Mucosa of stomach (tissue), 1 donor: ENCODE measurements around the gene ALG9.

Source experiments
- H3K27me3 ChIP-seq: one replicate; pipeline ENCODE4 v1.7.0; 2013; ENCODE audit warnings: mild to moderate bottlenecking, low read length; ENCODE audit not compliant: control insufficient read depth, insufficient read depth
- H3K36me3 ChIP-seq: one replicate; pipeline ENCODE4 v1.7.0; 2013; ENCODE audit warnings: low read length; ENCODE audit not compliant: control insufficient read depth, insufficient read depth
- H3K4me1 ChIP-seq: one replicate; pipeline ENCODE4 v1.7.0; 2013; ENCODE audit warnings: mild to moderate bottlenecking, low read length; ENCODE audit not compliant: control insufficient read depth, insufficient read depth
- H3K4me3 ChIP-seq: one replicate; pipeline ENCODE4 v1.7.0; 2013; ENCODE audit warnings: low read length
- H3K9ac ChIP-seq: one replicate; pipeline ENCODE4 v1.7.0; 2013; ENCODE audit warnings: mild to moderate bottlenecking, low read length, moderate library complexity
- H3K9me3 ChIP-seq: one replicate; pipeline ENCODE4 v1.7.0; 2013; ENCODE audit warnings: mild to moderate bottlenecking, low read length, moderate library complexity; ENCODE audit not compliant: control insufficient read depth
- donor health status: Pancreatic carcinoma.

The ALG9 gene, protein sequence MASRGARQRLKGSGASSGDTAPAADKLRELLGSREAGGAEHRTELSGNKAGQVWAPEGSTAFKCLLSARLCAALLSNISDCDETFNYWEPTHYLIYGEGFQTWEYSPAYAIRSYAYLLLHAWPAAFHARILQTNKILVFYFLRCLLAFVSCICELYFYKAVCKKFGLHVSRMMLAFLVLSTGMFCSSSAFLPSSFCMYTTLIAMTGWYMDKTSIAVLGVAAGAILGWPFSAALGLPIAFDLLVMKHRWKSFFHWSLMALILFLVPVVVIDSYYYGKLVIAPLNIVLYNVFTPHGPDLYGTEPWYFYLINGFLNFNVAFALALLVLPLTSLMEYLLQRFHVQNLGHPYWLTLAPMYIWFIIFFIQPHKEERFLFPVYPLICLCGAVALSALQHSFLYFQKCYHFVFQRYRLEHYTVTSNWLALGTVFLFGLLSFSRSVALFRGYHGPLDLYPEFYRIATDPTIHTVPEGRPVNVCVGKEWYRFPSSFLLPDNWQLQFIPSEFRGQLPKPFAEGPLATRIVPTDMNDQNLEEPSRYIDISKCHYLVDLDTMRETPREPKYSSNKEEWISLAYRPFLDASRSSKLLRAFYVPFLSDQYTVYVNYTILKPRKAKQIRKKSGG

DNA sequence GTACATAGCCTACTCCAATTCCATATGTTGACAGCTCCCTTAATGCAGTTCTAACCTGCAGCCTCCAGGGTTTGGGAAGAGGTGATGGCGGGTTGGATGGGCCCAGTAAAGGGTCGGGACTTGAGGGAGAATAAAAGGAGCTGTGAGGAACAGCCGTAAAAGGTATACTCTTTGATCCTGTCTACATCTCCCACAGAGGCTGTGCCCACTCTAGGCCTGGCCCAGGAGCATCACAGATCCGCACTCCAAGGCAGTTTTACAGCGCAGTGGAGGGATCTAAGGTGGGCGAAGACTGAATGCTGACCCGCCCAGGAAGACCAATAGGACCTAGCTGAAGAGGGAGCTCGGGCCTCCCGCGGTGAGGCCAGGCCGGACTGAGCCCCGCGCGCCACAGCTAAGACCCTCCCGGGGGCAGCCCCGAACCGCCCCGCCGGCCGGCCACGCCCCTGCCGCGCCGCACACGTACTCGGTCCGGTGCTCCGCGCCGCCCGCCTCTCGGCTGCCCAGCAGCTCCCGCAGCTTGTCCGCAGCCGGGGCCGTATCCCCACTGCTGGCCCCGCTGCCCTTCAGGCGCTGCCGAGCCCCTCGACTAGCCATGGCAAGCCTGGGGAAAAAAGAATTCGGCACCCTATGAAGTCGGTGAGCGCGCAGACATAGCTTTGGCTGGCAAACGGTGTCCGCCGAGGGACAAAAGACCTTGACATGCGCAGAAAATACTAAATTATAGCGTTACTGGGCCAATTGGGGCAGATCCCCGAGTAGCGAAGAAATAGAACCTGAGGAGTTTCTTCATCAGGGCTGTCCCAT is at the start of gene ALG9:
Gene ALG9 (minus strand): TSS at position 696 of the 807 bp plus-strand sequence. CDS start 99 bp downstream, at position 597.
- H3K9ac ChIP-seq = peak within 1 kb of the TSS; percentile 77
- no peaks in the 10 kb centered on the region for H3K36me3 ChIP-seq
- peaks cover 4% of the 10 kb centered on the region for H3K4me1 ChIP-seq
- H3K4me3 ChIP-seq = peak within 1 kb of the TSS; percentile 92
- H3K9me3 ChIP-seq = no peaks in the 10 kb centered on the region
- H3K27me3 ChIP-seq = no peaks in the 10 kb centered on the region

DNA sequence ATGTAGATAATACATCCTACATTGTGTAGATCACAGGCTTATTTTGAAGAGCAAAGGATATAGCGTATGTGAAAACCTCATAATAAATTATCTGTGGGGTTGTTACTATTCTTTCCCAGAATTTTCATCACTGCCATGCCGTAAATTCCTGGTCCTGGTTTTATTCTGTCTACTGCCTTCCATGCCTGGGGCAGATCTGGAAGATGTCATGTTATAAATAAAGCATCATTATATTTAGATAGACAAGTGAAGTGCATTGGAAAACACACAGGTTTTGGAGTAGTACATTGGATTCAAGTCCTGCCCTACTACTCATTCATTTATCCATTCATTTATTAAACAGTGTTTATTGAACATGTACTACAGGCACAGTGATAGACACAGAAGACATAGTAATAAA is 49.5 kb upstream of the ALG9 start:
- Histone ChIP-seq H3K4me3 (no peak overlapping the region), H3K36me3 (no peaks in the 10 kb centered on the region), H3K9me3 (no peaks in the 10 kb centered on the region), H3K27me3 (no peaks in the 10 kb centered on the region), H3K9ac (no peak overlapping the region), H3K4me1 (peaks cover 32% of the 10 kb centered on the region)

DNA sequence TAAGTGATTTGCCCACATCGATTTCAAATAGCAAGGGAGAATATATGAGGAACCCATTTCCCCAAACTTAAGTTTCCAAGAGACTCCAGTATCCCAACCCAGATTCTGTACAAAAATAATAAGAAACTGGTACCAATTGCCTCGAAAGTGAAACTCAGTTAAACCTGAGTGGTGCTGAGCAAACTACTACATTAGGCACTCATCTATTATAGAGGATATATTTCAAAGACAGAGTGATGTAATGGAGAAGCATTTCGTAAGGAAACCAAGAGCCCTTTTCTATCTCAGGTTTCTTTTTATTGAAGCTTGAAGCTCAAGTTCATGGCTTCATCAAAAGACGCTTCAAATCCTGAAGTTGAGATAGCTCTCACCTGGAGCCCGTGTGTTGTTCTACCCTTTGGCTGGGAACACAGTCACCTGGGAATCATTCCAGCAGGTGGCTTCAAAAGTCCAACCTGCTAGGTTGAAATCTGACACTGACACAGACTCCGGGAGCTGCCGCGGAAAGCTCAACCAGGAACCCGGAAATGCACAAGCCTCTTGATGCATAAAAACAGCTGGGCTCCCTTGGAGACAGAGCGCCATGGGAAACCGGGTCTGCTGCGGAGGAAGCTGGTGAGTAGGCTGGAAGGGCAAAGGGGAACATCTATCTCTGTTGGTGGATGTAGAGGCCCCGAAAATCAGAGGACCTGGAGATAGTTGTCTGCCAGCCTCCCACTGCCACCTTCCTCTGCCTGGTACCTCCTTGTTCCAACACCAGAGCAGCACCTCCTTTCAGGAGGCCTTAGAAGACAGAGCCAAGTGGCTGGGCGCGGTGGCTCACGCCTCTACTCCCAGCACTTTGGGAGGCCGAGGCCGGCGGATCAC is 47.2 kb upstream of the ALG9 start, which contains the start of gene C11orf52:
Gene C11orf52 (plus strand): TSS at position 524 of the 867 bp plus-strand sequence. CDS start 60 bp downstream, at position 584.
- H3K27me3 ChIP-seq = no peaks in the 10 kb centered on the region
- peak within 1 kb of the TSS; percentile 1 for H3K4me3 ChIP-seq
- no peaks in the 10 kb centered on the region for H3K36me3 ChIP-seq
- peaks cover 16% of the 10 kb centered on the region for H3K4me1 ChIP-seq
- peak within 1 kb of the TSS; percentile 63 for H3K9ac ChIP-seq
- H3K9me3 ChIP-seq = no peaks in the 10 kb centered on the region

DNA sequence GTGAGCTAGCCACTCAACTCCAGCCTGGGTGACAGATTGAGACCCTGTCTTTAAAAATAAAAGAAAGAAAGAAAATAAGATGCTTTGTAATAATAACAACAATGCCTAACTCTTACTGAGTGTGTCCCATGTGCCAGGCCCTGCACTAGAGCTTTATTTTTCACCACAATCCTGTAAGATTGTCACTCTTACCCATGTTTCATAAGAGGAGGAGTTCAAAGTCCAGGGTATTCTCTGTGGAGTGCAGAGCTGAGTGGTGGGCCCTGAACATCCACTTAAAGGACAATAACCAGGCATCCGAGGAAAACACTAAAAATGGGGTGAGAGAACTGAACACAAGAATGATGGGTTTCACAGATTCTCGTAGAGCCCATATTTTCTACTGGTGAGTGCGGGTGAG is 46.4 kb upstream of the ALG9 start:
- H3K36me3 ChIP-seq = no peaks in the 10 kb centered on the region
- H3K4me1 ChIP-seq = peaks cover 7% of the 10 kb centered on the region
- no peaks in the 10 kb centered on the region for H3K9me3 ChIP-seq
- H3K9ac ChIP-seq = peak overlapping the region; percentile 35
- H3K27me3 ChIP-seq = no peaks in the 10 kb centered on the region
- no peak overlapping the region for H3K4me3 ChIP-seq

DNA sequence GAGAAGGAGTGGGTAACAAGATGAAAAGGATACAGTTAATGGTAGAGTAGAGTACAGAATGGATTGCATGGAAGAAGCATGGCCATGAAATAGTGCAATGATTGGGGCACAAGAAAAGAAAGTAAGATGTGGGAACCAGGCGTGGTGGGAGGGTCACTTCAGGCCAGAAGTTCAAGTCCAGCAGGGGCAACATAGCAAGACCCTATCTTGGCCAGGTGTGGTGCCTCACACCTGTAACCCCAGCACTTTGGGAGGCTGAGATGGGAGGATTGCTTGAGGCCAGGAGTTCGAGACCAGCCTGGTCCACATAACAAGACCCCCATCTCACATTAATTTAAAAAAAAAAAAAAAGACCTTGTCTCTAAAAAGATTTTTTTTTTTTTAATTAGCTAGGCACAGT is 45.9 kb upstream of the ALG9 start:
- Histone ChIP-seq H3K4me1 (peaks cover 5% of the 10 kb centered on the region), H3K9ac (no peak overlapping the region)

DNA sequence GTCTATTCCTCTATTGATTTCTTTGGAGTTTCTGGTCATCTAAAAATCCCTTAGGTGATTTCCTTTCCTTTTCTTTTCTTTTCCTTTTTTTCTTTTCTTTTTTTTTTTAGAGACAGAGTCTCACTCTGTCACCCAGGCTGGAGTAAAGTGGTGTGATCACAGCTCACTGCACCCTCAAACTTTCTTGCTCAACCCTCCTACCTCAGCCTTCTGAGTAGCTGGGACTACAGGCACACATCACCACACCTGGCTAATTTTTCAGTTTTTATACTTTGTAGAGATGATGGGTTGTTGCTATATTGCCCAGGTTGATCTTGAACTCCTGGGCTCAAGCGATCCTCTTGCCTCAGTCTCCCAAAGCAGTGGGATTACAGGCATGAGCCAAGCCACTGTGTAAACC is 45.4 kb upstream of the ALG9 start:
- Histone ChIP-seq H3K4me3 (no peak overlapping the region), H3K36me3 (no peaks in the 10 kb centered on the region), H3K4me1 (peaks cover 5% of the 10 kb centered on the region), H3K9me3 (no peaks in the 10 kb centered on the region), H3K9ac (no peak overlapping the region), H3K27me3 (peaks cover 5% of the 10 kb centered on the region)

More for the DNA sequence above, 45.9 kb upstream of the ALG9 start:
- H3K9me3 ChIP-seq = no peaks in the 10 kb centered on the region
- no peak overlapping the region for H3K4me3 ChIP-seq
- no peaks in the 10 kb centered on the region for H3K36me3 ChIP-seq
- H3K27me3 ChIP-seq = no peaks in the 10 kb centered on the region

DNA sequence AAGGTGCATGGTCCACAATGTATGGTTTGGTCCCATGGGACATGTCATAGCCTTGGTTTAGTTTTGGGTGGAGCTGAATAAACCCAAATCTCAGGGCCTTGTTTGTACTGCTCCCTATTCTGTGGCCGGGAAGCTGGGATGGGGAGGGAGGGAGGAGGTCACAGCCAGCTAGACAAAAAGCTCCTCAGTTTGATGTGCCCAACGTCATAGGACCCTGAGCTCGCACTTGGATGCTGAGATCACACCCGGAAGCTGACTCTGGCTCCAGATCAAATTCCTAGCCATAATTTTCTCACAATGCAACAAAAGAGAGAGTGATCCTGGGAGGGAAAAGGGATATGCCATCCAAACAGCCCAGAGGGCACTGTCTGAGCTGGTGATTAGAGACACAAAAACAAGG is 42.6 kb upstream of the ALG9 start:
- Histone ChIP-seq H3K9ac (peak overlapping the region; percentile 54), H3K27me3 (peaks cover 7% of the 10 kb centered on the region), H3K9me3 (no peaks in the 10 kb centered on the region), H3K4me1 (peaks cover 9% of the 10 kb centered on the region), H3K4me3 (peak overlapping the region; percentile 5), H3K36me3 (no peaks in the 10 kb centered on the region)

DNA sequence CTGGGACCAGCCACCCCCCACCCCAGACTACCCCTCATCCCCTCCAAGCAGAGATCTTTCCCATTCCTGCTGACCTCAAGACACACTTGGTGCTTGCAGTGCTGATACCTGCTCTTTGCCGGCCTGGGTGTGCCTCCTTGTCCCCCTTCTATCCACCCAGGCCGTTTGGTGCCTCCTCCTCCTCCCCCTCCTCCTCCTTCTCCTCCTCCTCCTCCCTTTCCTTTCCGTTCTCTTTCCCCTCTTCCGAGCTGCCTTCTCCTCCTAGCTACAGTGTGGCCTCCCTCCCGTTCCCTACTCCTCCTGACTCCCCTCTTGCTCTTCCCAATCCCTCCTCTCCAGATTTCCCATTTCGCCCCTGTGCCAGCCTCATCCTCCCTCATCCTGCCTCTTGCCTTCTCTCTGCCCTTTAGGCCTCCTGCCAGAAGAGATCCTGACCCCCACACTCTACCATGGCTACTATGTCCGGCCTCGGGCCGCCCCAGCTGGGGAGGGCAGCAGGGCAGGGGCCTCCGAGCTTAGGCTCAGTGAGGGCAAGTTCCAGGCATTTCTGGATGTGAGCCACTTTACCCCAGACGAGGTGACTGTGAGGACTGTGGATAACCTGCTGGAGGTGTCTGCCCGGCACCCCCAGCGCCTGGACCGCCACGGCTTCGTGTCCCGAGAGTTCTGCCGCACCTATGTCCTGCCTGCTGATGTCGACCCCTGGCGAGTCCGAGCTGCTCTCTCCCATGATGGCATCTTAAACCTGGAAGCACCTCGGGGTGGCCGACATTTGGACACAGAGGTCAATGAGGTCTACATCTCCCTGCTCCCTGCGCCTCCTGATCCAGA is 41.9 kb upstream of the ALG9 start:
- no peaks in the 10 kb centered on the region for H3K36me3 ChIP-seq
- H3K27me3 ChIP-seq = peaks cover 7% of the 10 kb centered on the region
- H3K9me3 ChIP-seq = no peaks in the 10 kb centered on the region
- peak overlapping the region; percentile 5 for H3K4me3 ChIP-seq
- peak overlapping the region; percentile 54 for H3K9ac ChIP-seq
- peaks cover 9% of the 10 kb centered on the region for H3K4me1 ChIP-seq

DNA sequence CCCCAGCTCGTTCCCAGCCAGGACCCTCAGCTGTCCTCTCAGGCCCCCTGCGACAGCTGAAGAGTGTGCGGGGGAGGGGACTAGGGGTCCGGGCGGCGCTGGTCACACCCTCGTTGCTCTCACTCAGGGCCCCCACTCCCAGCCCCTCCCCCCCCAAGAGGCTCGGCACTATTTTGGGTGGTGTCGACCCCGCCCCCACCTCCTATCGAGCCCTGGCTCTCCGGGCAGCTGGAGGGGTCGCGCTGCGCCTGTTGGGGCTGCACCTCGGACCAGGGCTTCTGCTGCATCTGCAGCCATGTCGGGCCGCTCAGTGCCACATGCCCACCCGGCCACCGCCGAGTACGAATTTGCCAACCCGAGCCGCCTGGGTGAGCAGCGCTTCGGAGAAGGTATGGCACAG is 41.2 kb upstream of the ALG9 start, which contains the start of gene HSPB2:
Gene HSPB2 (plus strand): TSS at position 200 of the 400 bp plus-strand sequence. CDS start 96 bp downstream, at position 296.
- no peaks in the 10 kb centered on the region for H3K9me3 ChIP-seq
- H3K9ac ChIP-seq = peak within 1 kb of the TSS; percentile 54
- peaks cover 9% of the 10 kb centered on the region for H3K4me1 ChIP-seq
- peak within 1 kb of the TSS; percentile 5 for H3K4me3 ChIP-seq
- H3K36me3 ChIP-seq = no peaks in the 10 kb centered on the region
- peaks cover 7% of the 10 kb centered on the region for H3K27me3 ChIP-seq

DNA sequence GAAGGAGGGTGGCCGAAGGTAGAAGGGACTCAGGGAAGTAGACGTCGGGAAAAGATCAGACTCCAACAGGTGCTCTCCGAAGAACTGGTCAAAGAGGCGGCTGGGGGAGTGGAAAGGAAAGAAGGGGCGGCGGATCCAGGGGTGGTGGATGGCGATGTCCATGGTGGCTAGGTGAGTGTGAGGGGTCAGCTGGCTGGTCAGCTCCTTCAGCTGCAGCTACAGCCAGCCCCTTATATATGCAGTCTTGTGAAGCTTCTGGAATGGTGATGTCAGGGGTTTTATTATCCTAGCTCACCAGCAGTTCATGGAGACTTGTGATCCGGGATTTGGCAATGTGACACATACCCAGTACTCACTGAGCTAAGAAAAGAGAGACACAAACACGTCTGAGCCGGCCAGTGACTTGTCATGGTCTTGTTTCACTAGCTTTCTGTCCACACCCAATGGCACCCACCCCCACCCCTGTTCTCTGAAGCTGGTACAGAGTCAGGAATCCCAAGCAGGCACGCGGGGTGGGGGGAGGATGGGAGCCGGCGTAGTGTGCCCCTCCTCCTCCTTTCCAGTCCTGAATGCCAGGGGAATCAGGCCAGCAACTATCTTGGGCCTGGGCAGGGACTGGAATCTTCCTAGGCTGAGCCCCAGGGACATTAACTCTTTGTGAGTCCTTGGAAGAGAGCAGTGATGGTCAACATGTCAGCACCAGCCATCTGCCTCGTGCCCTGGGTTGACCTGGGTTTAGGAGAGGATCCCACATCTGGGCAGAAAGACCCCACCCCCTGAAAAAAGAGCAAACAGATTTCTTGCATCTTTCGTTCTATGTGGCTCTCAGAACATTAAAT is 40.4 kb upstream of the ALG9 start, which contains the start of gene CRYAB:
Gene CRYAB (minus strand): TSS at position 208 of the 839 bp plus-strand sequence. CDS start 46 bp downstream, at position 162.
- peak within 1 kb of the TSS; percentile 45 for H3K9ac ChIP-seq
- peaks cover 9% of the 10 kb centered on the region for H3K4me1 ChIP-seq
- H3K36me3 ChIP-seq = no peaks in the 10 kb centered on the region
- H3K27me3 ChIP-seq = peaks cover 7% of the 10 kb centered on the region
- H3K9me3 ChIP-seq = no peaks in the 10 kb centered on the region
- no peak within 1 kb of the TSS for H3K4me3 ChIP-seq
